Measurements from ENCODE around the gene CD3D.

CD3D gene

GRCh38 chr11:118290923-118291322 is 51.6 kb downstream of the CD3D start:
- H3K4me3 ChIP-seq (ENCODE audit: low read length, poor library complexity, severe bottlenecking), result no peak overlapping the region
- no peaks in the 10 kb centered on the region for H3K9me2 ChIP-seq (replicated peaks; ENCODE audit: low read depth, low read length)
- no peaks in the 10 kb centered on the region for H4K20me1 ChIP-seq (ENCODE audit: insufficient read depth, low read length, poor library complexity, severe bottlenecking)
- H3K4me1 ChIP-seq (ENCODE audit: insufficient read depth, low read length, poor library complexity, severe bottlenecking), result peaks cover 6% of the 10 kb centered on the region
- no peak overlapping the region for H3K9ac ChIP-seq (ENCODE audit: low read depth, low read length, poor library complexity, severe bottlenecking)
- no peak for TF ChIP-seq EZH2phosphoT487 (IDR thresholded peaks at IDR 0.05; ENCODE audit: borderline replicate concordance)
- TF ChIP-seq CTCF (conservative IDR thresholded peaks at IDR 0.05; ENCODE audit: low read length), result peak; percentile 50
- H3K9me3 ChIP-seq (ENCODE audit: insufficient read depth, low read depth, low read length), result no peaks in the 10 kb centered on the region
- no peaks in the 10 kb centered on the region for H3K36me3 ChIP-seq (ENCODE audit: insufficient read depth, low read length)
- no peaks in the 10 kb centered on the region for H3K79me2 ChIP-seq (ENCODE audit: insufficient read depth, low read length)
- H3K4me2 ChIP-seq (ENCODE audit: low read depth, low read length, poor library complexity, severe bottlenecking), result no peak overlapping the region
- no peaks in the 10 kb centered on the region for H3F3A ChIP-seq (ENCODE audit: low read depth)
- H3K27me3 ChIP-seq (ENCODE audit: insufficient read depth, low read length, poor library complexity, severe bottlenecking), result no peaks in the 10 kb centered on the region
- no peak overlapping the region for H2AFZ ChIP-seq (ENCODE audit: low read length)

DNA sequence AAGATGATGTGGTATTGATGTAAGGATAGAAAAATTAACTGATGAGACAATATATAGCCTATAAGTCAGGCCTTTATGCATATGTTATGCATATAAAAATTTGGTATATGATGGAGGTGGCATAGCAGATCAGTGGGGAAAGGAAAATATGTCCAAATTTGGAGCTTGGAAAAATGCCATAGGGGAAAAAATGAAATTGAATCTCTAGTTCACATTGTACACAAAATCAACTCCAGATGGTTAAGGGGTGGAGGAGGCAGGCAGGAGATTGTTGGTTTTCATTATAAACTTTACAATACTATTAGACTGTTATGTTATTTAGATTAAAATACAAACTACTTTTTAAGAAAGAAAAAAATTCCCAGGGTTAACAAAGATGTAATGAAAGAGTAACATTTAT is 53.1 kb downstream of the CD3D start:
- H3K79me2 ChIP-seq (ENCODE audit: insufficient read depth, low read length), result no peaks in the 10 kb centered on the region
- no peak overlapping the region for H2AFZ ChIP-seq (ENCODE audit: low read length)
- H3K36me3 ChIP-seq (ENCODE audit: insufficient read depth, low read length), result no peaks in the 10 kb centered on the region
- H4K20me1 ChIP-seq (ENCODE audit: insufficient read depth, low read length, poor library complexity, severe bottlenecking), result no peaks in the 10 kb centered on the region
- no peaks in the 10 kb centered on the region for H3F3A ChIP-seq (ENCODE audit: low read depth)
- no peak overlapping the region for H3K4me2 ChIP-seq (ENCODE audit: low read depth, low read length, poor library complexity, severe bottlenecking)
- H3K4me3 ChIP-seq (ENCODE audit: low read length, poor library complexity, severe bottlenecking), result no peak overlapping the region
- H3K9ac ChIP-seq (ENCODE audit: low read depth, low read length, poor library complexity, severe bottlenecking), result no peak overlapping the region
- TF ChIP-seq EZH2phosphoT487 (IDR thresholded peaks at IDR 0.05; ENCODE audit: borderline replicate concordance), result no peak
- no peak for TF ChIP-seq CTCF (conservative IDR thresholded peaks at IDR 0.05; ENCODE audit: low read length)
- H3K9me3 ChIP-seq (ENCODE audit: insufficient read depth, low read depth, low read length), result no peaks in the 10 kb centered on the region
- no peaks in the 10 kb centered on the region for H3K27me3 ChIP-seq (ENCODE audit: insufficient read depth, low read length, poor library complexity, severe bottlenecking)
- no peaks in the 10 kb centered on the region for H3K9me2 ChIP-seq (replicated peaks; ENCODE audit: low read depth, low read length)
- H3K4me1 ChIP-seq (ENCODE audit: insufficient read depth, low read length, poor library complexity, severe bottlenecking), result peaks cover 3% of the 10 kb centered on the region

Data from Loucy (cell line).